ENCODE measurements around the gene MTRFR.

The MTRFR gene

GRCh38 chr12:123260081-123260480 lies 26.8 kb downstream of the MTRFR start:
- no peaks in the 10 kb centered on the region for H3K9me3 Mint-ChIP-seq
- H3K36me3 Mint-ChIP-seq (ENCODE audit: low read depth): peaks cover 21% of the 10 kb centered on the region
- H3K27me3 Mint-ChIP-seq (ENCODE audit: low read depth): no peaks in the 10 kb centered on the region
- peaks cover 6% of the 10 kb centered on the region for H3K4me1 Mint-ChIP-seq (ENCODE audit: low read depth)
- no peak overlapping the region for H3K27ac Mint-ChIP-seq
- no peak overlapping the region for H3K4me3 Mint-ChIP-seq

DNA sequence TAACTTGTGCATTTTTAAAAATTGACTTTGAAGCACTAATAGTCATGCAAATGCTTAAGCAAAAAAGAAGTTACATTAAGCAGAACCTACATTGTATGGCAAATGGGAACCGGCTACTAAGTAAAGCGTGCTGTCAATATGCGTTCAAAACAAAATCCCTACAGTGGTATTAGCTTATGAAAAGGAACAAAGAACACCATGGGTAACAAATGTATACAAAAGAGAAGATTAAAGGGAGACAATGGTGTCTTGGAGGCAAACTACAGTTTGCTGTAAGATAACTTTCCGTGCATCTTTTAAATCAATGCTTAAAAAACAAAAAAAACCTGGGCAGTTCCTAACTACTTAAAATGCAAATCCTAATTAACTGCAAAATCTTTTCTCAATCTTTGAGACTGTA lies 28.0 kb downstream of the MTRFR start:
- no peak overlapping the region for H3K27ac Mint-ChIP-seq
- no peaks in the 10 kb centered on the region for H3K9me3 Mint-ChIP-seq
- peaks cover 6% of the 10 kb centered on the region for H3K4me1 Mint-ChIP-seq (ENCODE audit: low read depth)
- H3K36me3 Mint-ChIP-seq (ENCODE audit: low read depth): peaks cover 16% of the 10 kb centered on the region
- no peak overlapping the region for H3K4me3 Mint-ChIP-seq
- H3K27me3 Mint-ChIP-seq (ENCODE audit: low read depth): no peaks in the 10 kb centered on the region

GRCh38 chr12:123263196-123263817 lies 30.1 kb downstream of the MTRFR start:
- Mint-ChIP-seq H3K4me3 (no peak overlapping the region), H3K4me1 (ENCODE audit: low read depth) (peaks cover 6% of the 10 kb centered on the region)

DNA sequence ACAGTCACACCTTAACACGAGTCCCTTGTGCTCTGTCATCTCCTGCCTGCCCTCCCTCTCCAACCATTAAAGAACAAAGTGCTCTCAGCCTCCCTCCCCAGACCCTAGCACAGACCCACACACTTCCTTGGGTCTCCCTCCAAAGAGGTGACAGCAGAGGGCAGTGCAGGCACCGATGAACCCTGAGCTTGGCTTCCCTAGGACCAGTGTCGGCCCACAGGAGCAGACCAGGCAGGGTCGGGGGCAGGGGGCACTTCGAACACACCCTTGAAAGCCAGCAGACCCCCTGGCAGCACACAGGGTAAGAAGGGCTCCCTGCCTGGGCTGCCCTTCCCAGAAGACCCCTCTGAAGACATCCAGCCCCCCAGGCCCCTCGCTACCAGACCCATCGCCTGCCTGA lies 31.4 kb downstream of the MTRFR start:
- Mint-ChIP-seq H3K27ac (no peak overlapping the region), H3K4me1 (ENCODE audit: low read depth) (peaks cover 11% of the 10 kb centered on the region), H3K9me3 (no peaks in the 10 kb centered on the region), H3K4me3 (no peak overlapping the region), H3K27me3 (ENCODE audit: low read depth) (no peaks in the 10 kb centered on the region), H3K36me3 (ENCODE audit: low read depth) (peaks cover 13% of the 10 kb centered on the region)

More at GRCh38 chr12:123263196-123263817, 30.1 kb downstream of the MTRFR start:
- Mint-ChIP-seq H3K9me3 (no peaks in the 10 kb centered on the region), H3K36me3 (ENCODE audit: low read depth) (peaks cover 13% of the 10 kb centered on the region), H3K27me3 (ENCODE audit: low read depth) (no peaks in the 10 kb centered on the region), H3K27ac (no peak overlapping the region)

DNA sequence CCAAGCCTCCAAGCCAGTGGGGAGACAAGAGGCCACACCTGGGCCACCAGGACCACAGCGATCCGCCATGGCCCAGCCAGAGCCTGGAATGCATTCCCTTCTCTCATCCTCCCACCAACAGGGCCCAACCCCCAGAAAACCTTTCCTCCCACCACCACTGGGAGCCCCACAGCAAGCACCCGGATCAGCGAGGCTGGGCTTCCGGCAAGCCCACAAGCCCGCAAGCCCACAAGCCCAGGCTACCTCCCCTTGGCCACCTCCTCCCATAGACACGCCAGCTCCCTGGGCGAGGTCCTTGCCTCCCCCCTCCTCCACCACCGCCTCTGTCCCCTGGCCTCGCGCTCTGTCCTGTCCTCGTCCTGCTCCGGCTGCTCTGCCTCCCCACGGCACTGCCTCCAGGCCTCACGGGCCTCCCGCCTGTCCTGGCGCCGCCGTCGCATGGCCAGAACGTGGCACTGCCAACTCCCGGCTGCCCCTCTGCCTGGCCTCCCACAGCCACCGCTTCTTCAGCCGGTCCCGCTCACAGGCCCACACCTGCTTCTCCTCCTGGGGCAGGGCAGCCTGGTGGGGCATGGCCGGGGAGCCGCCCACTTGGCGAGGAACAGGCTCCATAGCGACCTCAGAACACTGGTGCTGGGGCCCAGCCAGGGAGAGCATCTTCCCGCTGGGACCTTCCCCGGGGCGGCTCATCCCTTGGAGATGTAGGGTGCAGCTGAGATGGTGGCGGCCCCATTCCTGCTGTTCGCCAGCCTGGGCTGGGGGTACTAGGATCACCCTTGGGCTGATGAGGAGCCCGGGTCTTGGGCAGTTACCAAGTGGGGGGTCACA lies 32.8 kb downstream of the MTRFR start:
- no peaks in the 10 kb centered on the region for H3K9me3 Mint-ChIP-seq
- H3K4me1 Mint-ChIP-seq (ENCODE audit: low read depth): peaks cover 17% of the 10 kb centered on the region
- H3K27me3 Mint-ChIP-seq (ENCODE audit: low read depth): no peaks in the 10 kb centered on the region
- peaks cover 4% of the 10 kb centered on the region for H3K36me3 Mint-ChIP-seq (ENCODE audit: low read depth)
- H3K27ac Mint-ChIP-seq: no peak overlapping the region
- H3K4me3 Mint-ChIP-seq: no peak overlapping the region

GRCh38 chr12:123266679-123267277 lies 33.5 kb downstream of the MTRFR start:
- Mint-ChIP-seq H3K4me1 (ENCODE audit: low read depth) (peaks cover 16% of the 10 kb centered on the region), H3K4me3 (no peak overlapping the region), H3K27me3 (ENCODE audit: low read depth) (no peaks in the 10 kb centered on the region), H3K9me3 (no peaks in the 10 kb centered on the region), H3K27ac (no peak overlapping the region), H3K36me3 (ENCODE audit: low read depth) (peaks cover 4% of the 10 kb centered on the region)

DNA sequence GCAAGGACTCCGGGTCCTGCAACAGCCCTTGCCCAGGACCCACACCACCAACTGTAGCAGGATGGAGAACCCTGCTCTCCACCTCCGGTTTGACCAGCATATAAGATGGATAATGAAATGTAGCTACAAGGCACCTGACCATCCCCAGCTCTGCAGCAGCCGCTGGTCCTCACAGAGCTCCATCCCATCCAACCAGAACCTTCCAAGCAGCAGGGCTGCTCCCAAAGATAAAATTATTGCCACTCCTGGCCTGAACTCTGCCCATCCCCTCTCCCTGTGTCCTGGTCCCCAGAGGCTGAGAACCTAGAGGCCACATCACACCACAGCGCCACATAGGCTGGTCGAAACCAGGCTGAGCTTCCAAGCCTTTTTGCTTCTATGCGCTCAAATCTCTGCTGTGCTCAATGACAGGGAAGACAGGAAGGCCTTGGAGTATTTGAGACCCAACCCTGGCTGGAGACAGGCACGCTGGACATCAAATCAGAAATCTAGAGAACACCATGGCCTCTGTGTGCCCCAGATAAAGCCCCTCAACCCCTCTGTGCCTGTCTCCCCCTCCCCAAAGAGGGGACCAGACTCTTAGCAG lies 34.2 kb downstream of the MTRFR start:
- H3K4me1 Mint-ChIP-seq (ENCODE audit: low read depth): peaks cover 14% of the 10 kb centered on the region
- no peaks in the 10 kb centered on the region for H3K9me3 Mint-ChIP-seq
- no peak overlapping the region for H3K27ac Mint-ChIP-seq
- no peaks in the 10 kb centered on the region for H3K36me3 Mint-ChIP-seq (ENCODE audit: low read depth)
- no peaks in the 10 kb centered on the region for H3K27me3 Mint-ChIP-seq (ENCODE audit: low read depth)
- H3K4me3 Mint-ChIP-seq: no peak overlapping the region

DNA sequence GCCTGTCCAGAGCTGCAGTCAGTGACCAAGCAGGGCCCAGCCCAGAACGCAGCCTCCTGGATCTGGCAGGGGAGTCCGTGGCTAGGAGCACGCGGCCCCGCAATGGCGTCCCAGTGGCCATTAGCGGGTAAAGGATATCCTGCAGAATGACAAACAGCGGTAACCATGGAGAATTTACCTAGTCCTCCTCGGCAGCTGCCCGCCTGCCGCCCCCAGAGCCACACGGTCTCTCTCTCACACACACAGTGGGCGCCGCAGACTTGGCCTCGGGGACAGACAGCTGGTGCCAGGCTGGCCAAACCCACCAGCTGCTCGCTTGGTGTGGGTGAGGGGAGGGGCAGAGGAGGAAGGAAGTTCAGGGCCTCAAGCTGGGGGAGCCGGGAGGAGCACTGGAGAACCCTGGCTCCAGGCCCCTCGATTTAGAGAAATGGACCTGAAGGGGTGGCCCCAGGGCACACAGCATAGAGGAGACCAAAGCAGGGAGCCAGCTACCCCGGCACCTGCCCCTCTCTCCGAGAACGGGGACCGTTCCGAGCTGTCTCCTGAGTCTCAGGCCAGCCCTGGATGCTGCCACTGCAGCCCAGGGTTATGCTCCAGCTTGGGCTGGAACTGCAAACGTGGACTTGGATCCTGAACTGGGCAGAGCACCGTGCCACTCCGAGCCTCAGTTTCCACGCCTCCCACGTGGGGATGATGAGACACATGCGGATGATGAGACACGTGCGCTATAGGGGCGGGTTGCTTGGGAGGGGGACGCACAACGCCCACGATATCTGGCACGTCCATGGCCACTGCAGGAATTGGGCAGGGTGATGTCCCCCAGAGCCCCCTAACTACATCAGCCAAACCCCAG lies 35.0 kb downstream of the MTRFR start:
- no peaks in the 10 kb centered on the region for H3K36me3 Mint-ChIP-seq (ENCODE audit: low read depth)
- peak overlapping the region; percentile 42 for H3K4me3 Mint-ChIP-seq
- no peak overlapping the region for H3K27ac Mint-ChIP-seq
- no peaks in the 10 kb centered on the region for H3K27me3 Mint-ChIP-seq (ENCODE audit: low read depth)
- H3K9me3 Mint-ChIP-seq: no peaks in the 10 kb centered on the region
- peaks cover 16% of the 10 kb centered on the region for H3K4me1 Mint-ChIP-seq (ENCODE audit: low read depth)

GRCh38 chr12:123268850-123269249 lies 35.6 kb downstream of the MTRFR start:
- H3K9me3 Mint-ChIP-seq: no peaks in the 10 kb centered on the region
- H3K4me3 Mint-ChIP-seq: peak overlapping the region; percentile 51
- peaks cover 18% of the 10 kb centered on the region for H3K4me1 Mint-ChIP-seq (ENCODE audit: low read depth)
- no peaks in the 10 kb centered on the region for H3K36me3 Mint-ChIP-seq (ENCODE audit: low read depth)
- H3K27ac Mint-ChIP-seq: no peak overlapping the region
- H3K27me3 Mint-ChIP-seq (ENCODE audit: low read depth): no peaks in the 10 kb centered on the region

DNA sequence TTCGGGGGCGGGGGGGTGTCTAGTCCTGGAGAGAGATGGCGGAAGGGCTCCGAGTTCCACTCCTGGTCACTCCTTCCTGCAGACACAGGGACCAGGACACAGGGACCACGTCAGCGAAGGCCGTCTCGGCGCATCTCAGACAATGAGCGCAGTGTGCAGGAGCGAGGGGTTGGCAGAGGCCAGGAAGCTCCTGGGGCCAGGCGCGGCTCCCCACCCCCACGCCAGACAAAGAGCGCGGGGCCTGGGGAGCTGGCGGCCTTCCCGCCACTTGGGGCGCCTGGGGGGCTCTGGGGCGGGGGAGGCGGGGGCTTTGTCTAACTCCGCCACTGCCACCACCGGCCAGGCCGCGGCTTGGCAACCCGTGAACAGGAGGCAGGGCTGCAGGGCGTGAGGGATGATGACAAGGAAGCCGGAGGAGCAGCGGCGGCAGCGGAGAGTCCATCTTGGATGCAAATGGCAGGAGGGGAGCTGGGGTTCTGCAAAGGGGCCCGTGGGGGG lies 36.2 kb downstream of the MTRFR start:
- peak overlapping the region; percentile 57 for H3K27ac Mint-ChIP-seq
- peaks cover 18% of the 10 kb centered on the region for H3K4me1 Mint-ChIP-seq (ENCODE audit: low read depth)
- H3K9me3 Mint-ChIP-seq: no peaks in the 10 kb centered on the region
- no peaks in the 10 kb centered on the region for H3K27me3 Mint-ChIP-seq (ENCODE audit: low read depth)
- H3K36me3 Mint-ChIP-seq (ENCODE audit: low read depth): no peaks in the 10 kb centered on the region
- peak overlapping the region; percentile 80 for H3K4me3 Mint-ChIP-seq

DNA sequence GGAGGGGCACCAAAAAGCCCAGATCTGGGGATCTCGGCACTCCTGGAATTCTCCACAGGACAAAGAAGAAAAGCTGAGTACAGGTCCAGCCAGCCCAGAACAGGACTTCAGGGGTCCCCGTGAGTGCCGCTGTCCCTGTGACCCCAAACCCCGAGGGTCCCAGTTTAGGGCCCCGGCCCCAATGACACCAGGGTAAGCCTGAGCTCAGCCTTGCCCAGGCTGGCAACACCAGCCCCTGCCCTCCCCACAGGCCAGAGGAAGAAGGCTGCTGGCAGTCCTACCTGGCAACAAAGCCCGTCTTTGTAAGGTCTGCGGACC lies 36.6 kb downstream of the MTRFR start:
- Mint-ChIP-seq H3K4me1 (ENCODE audit: low read depth) (peaks cover 18% of the 10 kb centered on the region), H3K27me3 (ENCODE audit: low read depth) (no peaks in the 10 kb centered on the region), H3K4me3 (peak overlapping the region; percentile 80), H3K9me3 (no peaks in the 10 kb centered on the region), H3K27ac (peak overlapping the region; percentile 71), H3K36me3 (ENCODE audit: low read depth) (no peaks in the 10 kb centered on the region)

DNA sequence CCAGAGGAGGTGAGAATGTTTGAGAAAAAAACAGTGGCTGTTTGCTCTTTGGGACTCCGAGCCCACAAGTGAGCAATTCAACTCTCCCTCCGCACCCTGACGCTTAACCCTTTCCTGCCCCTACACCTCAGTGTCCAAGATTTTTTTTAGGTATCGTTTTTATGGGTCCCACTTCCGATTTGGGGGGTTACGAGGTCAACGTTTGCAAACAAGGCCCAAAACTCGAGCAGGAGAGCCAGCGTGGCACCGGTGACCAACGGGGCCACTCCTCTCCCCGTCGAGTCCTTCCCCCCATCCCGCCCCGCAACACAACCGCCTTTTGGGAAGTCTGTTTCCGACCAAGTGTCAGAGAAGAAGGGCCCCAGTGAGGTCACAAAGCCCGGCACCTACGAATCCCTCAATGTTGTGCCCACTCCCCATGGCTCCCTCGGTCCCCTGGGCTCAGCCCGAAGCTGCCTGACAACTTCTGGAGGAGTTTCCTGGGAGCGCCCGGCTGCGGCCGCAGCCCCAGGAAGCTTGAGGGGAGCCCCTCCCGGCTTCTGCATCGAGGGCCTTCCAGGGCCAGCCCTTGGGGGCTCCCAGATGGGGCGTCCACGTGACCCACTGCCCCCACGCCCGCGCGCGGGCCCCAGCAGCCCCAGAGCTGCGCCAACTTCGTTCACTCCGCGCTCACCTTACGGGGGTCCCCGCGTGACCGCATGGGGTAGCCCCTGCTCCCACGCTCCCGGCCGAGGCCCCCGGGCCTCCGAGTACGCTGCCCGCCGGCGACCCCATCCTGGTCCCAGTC lies 37.2 kb downstream of the MTRFR start:
- H3K4me1 Mint-ChIP-seq (ENCODE audit: low read depth): peaks cover 18% of the 10 kb centered on the region
- no peaks in the 10 kb centered on the region for H3K27me3 Mint-ChIP-seq (ENCODE audit: low read depth)
- H3K9me3 Mint-ChIP-seq: no peaks in the 10 kb centered on the region
- peak overlapping the region; percentile 80 for H3K4me3 Mint-ChIP-seq
- no peaks in the 10 kb centered on the region for H3K36me3 Mint-ChIP-seq (ENCODE audit: low read depth)
- H3K27ac Mint-ChIP-seq: peak overlapping the region; percentile 71

DNA sequence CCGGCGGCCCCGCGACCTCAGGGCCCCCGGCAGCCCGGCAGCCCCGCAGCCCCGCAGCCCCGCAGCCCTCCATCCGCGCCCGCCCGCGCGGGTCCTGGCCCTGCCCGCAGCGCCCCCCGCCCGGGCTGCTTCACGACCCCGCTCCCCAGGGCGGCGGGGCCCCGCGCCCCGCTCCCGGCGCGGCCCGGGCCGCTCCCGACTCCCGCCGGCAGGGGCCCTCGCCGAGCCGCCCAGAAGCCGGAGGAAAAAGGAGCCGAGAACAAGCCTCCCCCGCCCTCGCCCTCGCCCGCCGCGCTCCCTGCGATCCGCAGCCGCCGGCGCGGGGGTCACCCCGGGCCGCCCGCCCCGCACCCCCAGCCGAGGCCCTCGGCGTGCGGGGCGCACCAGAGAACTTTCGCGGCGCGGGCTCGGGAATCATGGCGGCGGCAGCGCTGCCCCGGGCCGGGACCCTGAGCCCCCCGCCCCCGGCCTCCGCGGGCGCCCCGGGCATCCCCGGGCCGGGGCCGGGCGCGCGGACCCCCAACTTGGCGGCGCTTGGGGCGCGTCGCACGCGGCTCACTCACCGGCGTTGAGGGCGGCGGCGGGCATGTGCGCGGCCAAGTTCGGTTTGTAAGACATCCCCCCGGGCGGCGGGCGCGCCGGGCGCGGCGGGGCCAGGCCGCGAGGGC lies 37.9 kb downstream of the MTRFR start:
- Mint-ChIP-seq H3K4me3 (no peak overlapping the region), H3K36me3 (ENCODE audit: low read depth) (no peaks in the 10 kb centered on the region), H3K27ac (no peak overlapping the region), H3K9me3 (no peaks in the 10 kb centered on the region), H3K4me1 (ENCODE audit: low read depth) (peaks cover 18% of the 10 kb centered on the region), H3K27me3 (ENCODE audit: low read depth) (no peaks in the 10 kb centered on the region)

Measured in T-helper 1 cell treated with Interleukin-12 subunit alpha and Interleukin-12 subunit beta and Interleukin-4 antibody, amounts not matched to agents 30 μg/mL and 1 μg/mL, for 36 hours (primary cell).